Epithelial cell of proximal tubule (primary cell): ENCODE measurements around the gene DIAPH2. TPM values are rescaled to one million over a fixed set of nuclear protein-coding genes. Genes with fewer than 3 reads are reported as not detected.

Experiments used
- DNase-seq: peaks from one replicate; pipeline ENCODE4 v3.0.0-alpha.2; 2011; ENCODE audit warnings: low read depth
- H3K4me3 ChIP-seq: 2 replicates; pipeline ENCODE4 v1.5.1; 2011; ENCODE audit warnings: low read depth, mild to moderate bottlenecking, low read length
- total RNA-seq: library from RNA; depleted of rRNA; stranded (reverse); fragments of >200 nt; gene quantifications from 2 replicates; pipeline ENCODE4 v1.2.3, GENCODE V29; 2015
- TF ChIP-seq, protein P1 (sequence below): conservative IDR thresholded peaks from 2 replicates; pipeline ENCODE4 v1.5.1; 2012; ENCODE audit warnings: low read depth, mild to moderate bottlenecking, low read length

The DIAPH2 gene
- total RNA-seq, 1 donor from 2014 or later = 15.1 TPM

DNA sequence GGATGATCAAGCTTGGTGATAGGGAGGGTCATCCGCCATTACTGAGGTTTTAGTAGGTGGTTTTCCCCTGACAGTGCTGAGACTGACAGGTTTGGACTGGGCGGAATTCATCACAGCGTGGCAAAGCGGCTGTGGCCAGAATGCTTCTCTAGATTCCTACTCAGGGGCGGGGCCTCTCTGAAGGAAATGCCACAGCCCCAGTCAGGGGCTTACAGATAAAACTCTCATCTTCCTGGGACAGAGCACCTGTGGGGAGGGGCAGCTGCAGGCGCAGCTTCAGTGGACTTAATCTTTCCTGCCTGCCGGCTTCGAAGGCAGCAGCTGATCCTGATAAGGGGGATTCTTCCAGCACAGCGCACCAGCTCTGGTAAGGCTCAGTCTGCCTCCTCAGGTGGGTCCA is 515.8 kb downstream of the DIAPH2 start:
- no peak for DNase-seq
- TF ChIP-seq, protein P1, sequence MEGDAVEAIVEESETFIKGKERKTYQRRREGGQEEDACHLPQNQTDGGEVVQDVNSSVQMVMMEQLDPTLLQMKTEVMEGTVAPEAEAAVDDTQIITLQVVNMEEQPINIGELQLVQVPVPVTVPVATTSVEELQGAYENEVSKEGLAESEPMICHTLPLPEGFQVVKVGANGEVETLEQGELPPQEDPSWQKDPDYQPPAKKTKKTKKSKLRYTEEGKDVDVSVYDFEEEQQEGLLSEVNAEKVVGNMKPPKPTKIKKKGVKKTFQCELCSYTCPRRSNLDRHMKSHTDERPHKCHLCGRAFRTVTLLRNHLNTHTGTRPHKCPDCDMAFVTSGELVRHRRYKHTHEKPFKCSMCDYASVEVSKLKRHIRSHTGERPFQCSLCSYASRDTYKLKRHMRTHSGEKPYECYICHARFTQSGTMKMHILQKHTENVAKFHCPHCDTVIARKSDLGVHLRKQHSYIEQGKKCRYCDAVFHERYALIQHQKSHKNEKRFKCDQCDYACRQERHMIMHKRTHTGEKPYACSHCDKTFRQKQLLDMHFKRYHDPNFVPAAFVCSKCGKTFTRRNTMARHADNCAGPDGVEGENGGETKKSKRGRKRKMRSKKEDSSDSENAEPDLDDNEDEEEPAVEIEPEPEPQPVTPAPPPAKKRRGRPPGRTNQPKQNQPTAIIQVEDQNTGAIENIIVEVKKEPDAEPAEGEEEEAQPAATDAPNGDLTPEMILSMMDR = no peak
- no peak overlapping the region for H3K4me3 ChIP-seq

DNA sequence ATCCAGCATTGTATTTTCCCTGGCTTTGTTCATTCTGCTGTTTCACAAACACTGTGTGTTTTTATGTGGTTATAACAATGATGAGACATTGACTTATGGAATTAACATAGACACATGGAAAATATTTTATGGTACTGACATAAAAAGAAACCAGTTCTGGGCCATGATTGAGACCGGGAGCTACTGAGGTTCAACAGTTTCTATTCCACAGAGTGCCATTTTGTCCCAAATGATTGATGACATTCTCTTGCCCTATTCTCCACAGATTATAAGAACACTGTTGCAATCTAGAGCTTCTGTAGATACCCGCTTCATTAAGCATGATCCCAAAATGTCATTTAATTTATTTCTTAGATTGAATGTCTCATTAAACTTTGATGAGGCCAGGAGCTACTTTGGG is 525.9 kb downstream of the DIAPH2 start:
- TF ChIP-seq, protein P1 = no peak
- DNase-seq = no peak

DNA sequence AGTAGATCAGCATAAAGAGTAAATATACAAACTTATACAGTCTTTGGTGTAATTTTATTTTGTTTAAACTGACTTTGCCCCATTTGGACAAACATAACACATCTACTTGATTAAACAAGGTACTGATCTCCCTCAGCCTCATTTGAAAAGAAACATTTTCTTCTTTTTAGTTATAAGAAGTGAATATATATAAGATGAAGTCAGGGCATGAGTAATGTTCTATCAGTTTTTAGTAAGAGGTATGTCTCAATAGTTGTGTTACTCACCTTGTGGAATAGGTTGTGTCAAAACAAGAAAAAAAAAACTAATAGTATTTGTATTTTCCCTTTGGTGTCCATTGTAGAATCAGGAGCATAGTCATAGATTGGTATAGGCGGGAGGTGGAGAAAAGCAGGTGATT is 526.4 kb downstream of the DIAPH2 start:
- no peak overlapping the region for H3K4me3 ChIP-seq
- TF ChIP-seq, protein P1 = no peak
- DNase-seq = no peak

More for the DNA sequence above, 525.9 kb downstream of the DIAPH2 start:
- H3K4me3 ChIP-seq = no peak overlapping the region

DNA sequence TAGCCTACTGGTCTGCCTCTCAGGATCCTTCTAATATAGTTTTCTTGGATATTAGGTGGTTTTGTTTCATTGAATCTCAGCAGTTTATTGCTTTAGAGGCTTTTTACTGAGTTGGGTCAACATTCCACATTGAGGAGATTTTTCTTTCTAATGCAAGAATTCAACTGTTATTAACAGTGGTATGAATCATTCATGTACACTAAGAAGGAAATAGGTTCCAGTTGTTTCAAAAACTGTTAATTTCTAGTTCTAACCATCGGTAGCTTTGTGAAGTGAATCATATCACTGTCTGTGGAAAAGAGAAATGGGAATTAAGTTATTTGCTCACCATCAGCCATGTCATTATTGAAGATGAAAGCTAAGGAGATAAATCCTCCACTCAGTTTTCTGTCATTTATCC is 530.5 kb downstream of the DIAPH2 start:
- DNase-seq = no peak
- no peak overlapping the region for H3K4me3 ChIP-seq
- TF ChIP-seq, protein P1 = no peak

DNA sequence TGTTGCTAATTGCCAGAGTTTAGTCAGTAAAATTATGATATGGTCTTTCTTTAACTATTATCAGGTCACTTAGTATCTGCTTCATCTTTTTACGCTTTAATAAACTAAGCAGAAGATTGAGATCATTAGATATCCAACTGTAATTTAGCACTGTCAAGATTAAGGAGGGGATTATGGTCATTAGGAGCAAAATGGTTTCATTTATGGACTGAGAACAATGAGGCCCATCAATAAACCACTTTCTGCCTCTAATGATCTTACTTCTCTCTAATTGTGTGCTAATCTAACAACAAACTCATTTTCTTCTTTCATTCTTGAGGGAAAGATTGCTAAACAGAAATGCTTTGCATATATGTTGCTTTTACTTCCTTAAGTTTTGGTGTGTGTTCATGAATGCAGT is 539.5 kb downstream of the DIAPH2 start:
- H3K4me3 ChIP-seq = no peak overlapping the region
- TF ChIP-seq, protein P1 = no peak
- no peak for DNase-seq

DNA sequence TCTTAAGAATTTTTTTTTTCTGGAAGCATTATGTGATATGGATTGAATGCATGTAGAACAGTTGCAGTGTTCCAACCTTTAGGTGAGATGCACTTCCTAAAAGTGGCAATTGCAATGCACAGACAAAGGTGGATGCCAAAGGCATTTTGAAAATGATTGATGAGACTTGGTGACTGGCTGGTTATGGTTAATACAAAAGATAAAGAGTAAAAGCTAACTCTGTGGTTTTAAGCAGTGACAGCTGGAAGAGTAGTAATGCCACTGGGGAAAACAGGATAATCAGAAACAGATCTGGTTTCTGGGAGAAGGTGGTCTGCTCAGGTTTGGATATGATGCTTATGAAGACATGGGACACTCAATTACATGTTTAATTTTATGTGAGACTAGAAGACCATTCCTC is 544.7 kb downstream of the DIAPH2 start:
- H3K4me3 ChIP-seq = no peak overlapping the region
- no peak for DNase-seq
- TF ChIP-seq, protein P1 = no peak

DNA sequence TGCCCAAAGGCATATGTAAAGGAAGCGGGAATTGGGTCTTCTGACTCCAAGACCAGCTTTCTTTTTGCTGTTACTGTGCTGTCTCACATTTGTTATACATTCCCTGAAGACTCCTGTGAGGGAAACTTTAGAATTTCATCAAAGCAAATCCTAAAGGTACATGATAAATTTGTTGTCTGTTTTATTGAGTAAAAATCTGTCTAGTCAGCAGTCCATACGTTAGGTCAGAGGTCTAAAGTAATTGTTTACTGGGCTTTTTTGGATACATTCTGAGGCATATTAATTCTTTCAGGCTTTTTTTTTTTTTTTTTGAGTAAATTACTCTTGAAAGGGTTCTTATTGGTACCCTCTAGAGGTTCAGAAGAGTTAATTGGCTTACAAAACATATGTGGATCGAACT is 546.3 kb downstream of the DIAPH2 start:
- DNase-seq = no peak
- H3K4me3 ChIP-seq = no peak overlapping the region
- TF ChIP-seq, protein P1 = no peak
